ENCODE data around the gene UBE2R2. TPM values are rescaled to one million over a fixed set of nuclear protein-coding genes. Genes with fewer than 3 reads are reported as not detected.
"Not testable (repeated sequence)": the region's sequence is repeated elsewhere in the genome, so short reads cannot be mapped to it uniquely, and the experiment has no call there.

Gene UBE2R2
- total and polyA plus RNA-seq, 2 donors (not counting 1 experiment from before 2014, with no cell fraction given), result 23.9 to 57.1 TPM

DNA sequence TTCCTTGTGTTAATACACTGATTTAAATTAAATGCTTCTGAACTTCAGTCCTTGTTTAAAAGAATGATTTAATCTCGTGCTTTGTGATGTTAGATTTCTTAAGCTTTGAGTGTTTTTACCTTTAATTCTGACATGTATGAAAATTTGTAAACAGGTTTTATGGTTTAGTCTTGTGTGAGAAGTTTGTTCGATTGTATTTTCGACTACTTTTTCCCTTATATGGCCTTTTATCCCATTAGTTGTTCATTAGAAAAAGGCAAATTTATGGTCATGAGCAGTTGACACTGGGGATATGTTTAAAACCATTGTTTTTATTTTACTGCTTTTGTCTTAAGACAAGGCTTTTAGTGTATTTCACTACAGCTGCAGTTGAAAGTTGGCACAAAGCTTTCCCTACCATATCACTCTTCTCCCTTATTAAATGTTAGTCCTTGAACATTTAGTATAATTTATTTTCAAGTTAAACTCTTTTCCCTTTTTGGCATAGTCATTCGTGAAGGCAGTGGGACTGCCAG, 3.3 kb downstream of the UBE2R2 start:
- TF ChIP-seq, protein P1, sequence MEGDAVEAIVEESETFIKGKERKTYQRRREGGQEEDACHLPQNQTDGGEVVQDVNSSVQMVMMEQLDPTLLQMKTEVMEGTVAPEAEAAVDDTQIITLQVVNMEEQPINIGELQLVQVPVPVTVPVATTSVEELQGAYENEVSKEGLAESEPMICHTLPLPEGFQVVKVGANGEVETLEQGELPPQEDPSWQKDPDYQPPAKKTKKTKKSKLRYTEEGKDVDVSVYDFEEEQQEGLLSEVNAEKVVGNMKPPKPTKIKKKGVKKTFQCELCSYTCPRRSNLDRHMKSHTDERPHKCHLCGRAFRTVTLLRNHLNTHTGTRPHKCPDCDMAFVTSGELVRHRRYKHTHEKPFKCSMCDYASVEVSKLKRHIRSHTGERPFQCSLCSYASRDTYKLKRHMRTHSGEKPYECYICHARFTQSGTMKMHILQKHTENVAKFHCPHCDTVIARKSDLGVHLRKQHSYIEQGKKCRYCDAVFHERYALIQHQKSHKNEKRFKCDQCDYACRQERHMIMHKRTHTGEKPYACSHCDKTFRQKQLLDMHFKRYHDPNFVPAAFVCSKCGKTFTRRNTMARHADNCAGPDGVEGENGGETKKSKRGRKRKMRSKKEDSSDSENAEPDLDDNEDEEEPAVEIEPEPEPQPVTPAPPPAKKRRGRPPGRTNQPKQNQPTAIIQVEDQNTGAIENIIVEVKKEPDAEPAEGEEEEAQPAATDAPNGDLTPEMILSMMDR (conservative IDR thresholded peaks at IDR 0.05 in 1 of 2, IDR thresholded peaks at IDR 0.05 in 1 of 2; ENCODE audit: low read depth in 1 of 2, low read length in 2 of 2), result no peak
- no peak for TF ChIP-seq EZH2 (IDR thresholded peaks at IDR 0.05; ENCODE audit: low read length, missing control alignments)
- no peaks in the 10 kb centered on the region for H3K27me3 ChIP-seq (ENCODE audit: control insufficient read depth, insufficient read depth, low read length)
- no peaks in the 10 kb centered on the region for H3K9me3 ChIP-seq (ENCODE audit: control insufficient read depth, insufficient read depth, low read depth, low read length)
- peaks cover 5% of the 10 kb centered on the region for H4K20me1 ChIP-seq (ENCODE audit: control insufficient read depth, extremely low read depth, insufficient read depth, low read length)
- H3K9ac ChIP-seq (ENCODE audit: insufficient read depth, low read length), result no peak overlapping the region
- DNase-seq (ENCODE audit: low read depth in 2 of 2), result no peak
- H3K27ac ChIP-seq (ENCODE audit: insufficient read depth, low read length), result no peak overlapping the region
- H3K36me3 ChIP-seq (ENCODE audit: control insufficient read depth, insufficient read depth, low read length), result no peaks in the 10 kb centered on the region
- no peak overlapping the region for H2AFZ ChIP-seq (ENCODE audit: low read length)
- H3K4me3 ChIP-seq (replicated peaks in 1 of 4; ENCODE audit: control extremely low read depth in 1 of 4, insufficient read depth in 1 of 4, low read depth in 3 of 4, low read length in 4 of 4), result peak overlapping the region in 3 of 4 experiments; percentile 35 to 100 (median 72)
- H3K4me2 ChIP-seq (ENCODE audit: extremely low read depth, insufficient read depth, low read length), result peak overlapping the region; percentile 79
- H3K4me1 ChIP-seq (ENCODE audit: control insufficient read depth, extremely low read depth, insufficient read depth, low read length), result peaks cover 3% of the 10 kb centered on the region
- peaks cover 79% of the 10 kb centered on the region for H3K79me2 ChIP-seq (ENCODE audit: control insufficient read depth, insufficient read depth, low read length)

DNA sequence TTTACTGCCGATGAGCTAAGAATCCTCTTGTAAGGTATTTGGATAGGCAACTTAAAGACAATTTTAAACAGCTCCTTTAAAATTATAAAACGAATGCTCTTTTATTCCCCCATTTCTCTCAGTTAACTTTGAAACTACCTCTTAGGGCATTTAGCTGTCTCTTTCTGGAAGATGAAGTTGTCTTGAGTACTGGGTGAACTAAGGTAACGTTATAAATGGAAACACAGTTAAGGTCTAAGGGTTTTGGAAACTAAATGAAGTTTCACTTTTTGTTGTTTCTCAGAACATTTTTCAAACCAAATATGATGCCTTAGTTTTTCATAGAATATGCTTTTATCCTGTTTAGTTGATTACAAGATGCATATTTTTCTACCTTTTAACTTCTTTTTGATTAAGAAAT, 6.8 kb downstream of the UBE2R2 start:
- Histone ChIP-seq H3K9me3 (ENCODE audit: control insufficient read depth, insufficient read depth, low read depth, low read length) (no peaks in the 10 kb centered on the region), H3K9ac (ENCODE audit: insufficient read depth, low read length) (no peak overlapping the region), H3K4me3 (replicated peaks in 1 of 4; ENCODE audit: control extremely low read depth in 1 of 4, insufficient read depth in 1 of 4, low read depth in 3 of 4, low read length in 4 of 4) (no peak overlapping the region), H3K4me2 (ENCODE audit: extremely low read depth, insufficient read depth, low read length) (no peak overlapping the region), H2AFZ (ENCODE audit: low read length) (no peak overlapping the region), H4K20me1 (ENCODE audit: control insufficient read depth, extremely low read depth, insufficient read depth, low read length) (peaks cover 5% of the 10 kb centered on the region), H3K4me1 (ENCODE audit: control insufficient read depth, extremely low read depth, insufficient read depth, low read length) (no peaks in the 10 kb centered on the region), H3K36me3 (ENCODE audit: control insufficient read depth, insufficient read depth, low read length) (no peaks in the 10 kb centered on the region), H3K27ac (ENCODE audit: insufficient read depth, low read length) (no peak overlapping the region), H3K27me3 (ENCODE audit: control insufficient read depth, insufficient read depth, low read length) (no peaks in the 10 kb centered on the region), H3K79me2 (ENCODE audit: control insufficient read depth, insufficient read depth, low read length) (peaks cover 98% of the 10 kb centered on the region)
- TF ChIP-seq, protein P1 (conservative IDR thresholded peaks at IDR 0.05 in 1 of 2, IDR thresholded peaks at IDR 0.05 in 1 of 2; ENCODE audit: low read depth in 1 of 2, low read length in 2 of 2), result no peak
- no peak for TF ChIP-seq EZH2 (IDR thresholded peaks at IDR 0.05; ENCODE audit: low read length, missing control alignments)
- no peak for DNase-seq (ENCODE audit: low read depth in 2 of 2)

DNA sequence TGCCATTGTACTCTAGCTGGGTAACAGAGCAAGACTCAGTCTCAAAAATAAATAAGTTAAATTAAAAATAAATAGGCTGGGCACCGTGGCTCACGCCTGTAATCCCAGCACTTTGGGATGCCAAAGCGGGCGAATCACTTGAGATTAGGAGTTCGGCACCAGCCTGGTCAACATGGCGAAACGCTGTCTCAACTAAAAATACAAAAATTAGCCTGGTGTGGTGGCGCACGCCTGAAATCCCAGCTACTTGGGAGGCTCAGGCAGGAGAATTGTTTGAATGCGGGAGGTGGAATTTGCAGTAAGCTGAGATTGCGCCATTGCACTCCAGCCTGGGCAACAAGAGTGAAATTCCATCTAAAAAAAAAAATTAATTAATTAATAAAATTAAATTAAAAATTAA, 10.3 kb downstream of the UBE2R2 start:
- not testable (repeated sequence) for H3K9me3 ChIP-seq (ENCODE audit: control insufficient read depth, insufficient read depth, low read depth, low read length); H4K20me1 ChIP-seq (ENCODE audit: control insufficient read depth, extremely low read depth, insufficient read depth, low read length); H3K36me3 ChIP-seq (ENCODE audit: control insufficient read depth, insufficient read depth, low read length); H3K4me2 ChIP-seq (ENCODE audit: extremely low read depth, insufficient read depth, low read length); H3K4me1 ChIP-seq (ENCODE audit: control insufficient read depth, extremely low read depth, insufficient read depth, low read length); H3K4me3 ChIP-seq (replicated peaks in 1 of 4; ENCODE audit: control extremely low read depth in 1 of 4, insufficient read depth in 1 of 4, low read depth in 3 of 4, low read length in 4 of 4); H3K9ac ChIP-seq (ENCODE audit: insufficient read depth, low read length); H3K27ac ChIP-seq (ENCODE audit: insufficient read depth, low read length); H3K27me3 ChIP-seq (ENCODE audit: control insufficient read depth, insufficient read depth, low read length); H2AFZ ChIP-seq (ENCODE audit: low read length); DNase-seq (ENCODE audit: low read depth in 2 of 2)
- H3K79me2 ChIP-seq (ENCODE audit: control insufficient read depth, insufficient read depth, low read length), result peaks cover 95% of the 10 kb centered on the region

DNA sequence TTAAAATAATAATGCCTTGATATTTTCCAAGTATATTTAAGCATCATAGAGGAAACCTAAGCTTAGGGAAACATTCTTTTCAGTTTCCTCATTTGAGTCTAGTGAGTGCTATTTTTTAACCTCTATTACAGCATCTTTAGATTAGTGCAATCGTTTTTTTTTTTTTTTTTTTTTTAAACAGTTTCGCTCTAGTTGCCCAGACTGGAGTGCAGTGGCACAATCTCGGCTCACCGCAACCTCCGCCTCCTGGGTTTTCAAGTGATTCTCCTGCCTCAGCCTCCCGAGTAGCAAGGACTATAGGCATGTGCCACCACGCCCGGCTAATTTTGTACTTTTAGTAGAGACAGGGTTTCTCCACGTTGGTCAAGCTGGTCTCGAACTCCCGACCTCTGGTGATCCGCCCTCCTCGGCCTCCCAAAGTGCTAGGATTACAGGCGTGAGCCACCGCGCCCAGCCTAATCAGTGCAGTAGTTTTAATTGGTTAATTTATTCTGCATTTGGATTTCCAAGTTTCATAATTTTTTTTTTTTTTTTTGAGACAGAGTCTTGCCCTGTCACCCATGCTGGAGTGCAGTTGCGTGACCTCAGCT, 12.8 kb downstream of the UBE2R2 start:
- not testable (repeated sequence) for H3K4me2 ChIP-seq (ENCODE audit: extremely low read depth, insufficient read depth, low read length); H3K36me3 ChIP-seq (ENCODE audit: control insufficient read depth, insufficient read depth, low read length); H3K27ac ChIP-seq (ENCODE audit: insufficient read depth, low read length); H3K27me3 ChIP-seq (ENCODE audit: control insufficient read depth, insufficient read depth, low read length); H3K4me1 ChIP-seq (ENCODE audit: control insufficient read depth, extremely low read depth, insufficient read depth, low read length); DNase-seq (ENCODE audit: low read depth in 2 of 2); H4K20me1 ChIP-seq (ENCODE audit: control insufficient read depth, extremely low read depth, insufficient read depth, low read length); H2AFZ ChIP-seq (ENCODE audit: low read length); H3K9ac ChIP-seq (ENCODE audit: insufficient read depth, low read length); H3K4me3 ChIP-seq (replicated peaks in 1 of 4; ENCODE audit: control extremely low read depth in 1 of 4, insufficient read depth in 1 of 4, low read depth in 3 of 4, low read length in 4 of 4); H3K9me3 ChIP-seq (ENCODE audit: control insufficient read depth, insufficient read depth, low read depth, low read length)
- peaks cover 93% of the 10 kb centered on the region for H3K79me2 ChIP-seq (ENCODE audit: control insufficient read depth, insufficient read depth, low read length)

Measured in fibroblast of lung (primary cell).